Left lung (tissue), 10 donors: ENCODE measurements around the gene EXOC3L4. TPM values are rescaled to one million over a fixed set of nuclear protein-coding genes. Genes with fewer than 3 reads are reported as not detected.

Source experiments
- ATAC-seq: fragments of 200-7000 bp; cut with Tn5 transposase; one replicate; pipeline ENCODE4 v1.9.1; 2020; ENCODE audit warnings: moderate library complexity
- DNase-seq, 4 donors: peaks; one replicate each; pipeline ENCODE4 v3.0.0-alpha.2; 2013 to 2020
- H3K27ac ChIP-seq, 2 donors: fragments of 200-600 bp; sonication (generic) in 1 of 2; one replicate each; pipeline versions ENCODE4 v1.5.0 to v1.8.0; 2020 to 2021
- H3K27me3 ChIP-seq, 2 donors: fragments of 200-600 bp; sonication (generic) in 1 of 2; one replicate each; pipeline versions ENCODE4 v1.5.0 to v1.8.0; 2020 to 2021
- H3K36me3 ChIP-seq, 2 donors: fragments of 200-600 bp; sonication (generic) in 1 of 2; one replicate each; pipeline versions ENCODE4 v1.5.0 to v1.8.0; 2020 to 2021
- H3K4me1 ChIP-seq, 2 donors: fragments of 200-600 bp; one replicate each; pipeline ENCODE4 v1.8.0; 2021
- H3K4me3 ChIP-seq, 2 donors: fragments of 200-600 bp; sonication (generic) in 1 of 2; one replicate each; pipeline versions ENCODE4 v1.5.0 to v1.8.0; 2020 to 2021; ENCODE audit warnings: mild to moderate bottlenecking in 1 of 2
- H3K9me3 ChIP-seq, 2 donors: fragments of 200-600 bp; sonication (generic) in 1 of 2; one replicate each; pipeline versions ENCODE4 v1.5.0 to v1.8.0; 2020 to 2021
- CTCF ChIP-seq, 2 donors: fragments of 200-600 bp; sonication (generic) in 1 of 2; IDR thresholded peaks; one replicate each; pipeline versions ENCODE4 v1.5.0 to v1.8.0; 2021; ENCODE audit warnings: antibody characterized with exemption in 2 of 2
- intact Hi-C, 2 donors: fragments of 100-400 bp; cut with DNase I; formaldehyde crosslinking; loops; one replicate each; pipeline versions ENCODE4 v1.11.2 to v1.14.2; 2022
- polyA plus RNA-seq, 6 donors: library from polyadenylated mRNA; unstranded; fragments of 120-200 nt; gene quantifications; one replicate each; pipeline ENCODE4 v1.2.1, GENCODE V29; 2013; ENCODE audit not compliant: insufficient read length in 6 of 6
- total RNA-seq, 2 donors: library from RNA; stranded (reverse); fragmentation: NEBNext Ultra II Directional; extraction: Animal tissue kit (Norgen Biotek cat#: 25700); gene quantifications; one replicate each; pipeline ENCODE4 v1.2.1, GENCODE V29; 2021
- donor health status: DM: no; HTN: yes; CAD: no.
- donor health status: DM: no; HTN: no; CAD: no.

Gene EXOC3L4
- total and polyA plus RNA-seq, 8 donors, result 1.9 to 6.2 (median 3.7) TPM

GRCh38 chr14:103121121-103121845, 26.8 kb downstream of the EXOC3L4 start:
- H3K9me3 ChIP-seq, result no peaks in the 10 kb centered on the region
- TF ChIP-seq CTCF (IDR thresholded peaks at IDR 0.05), result no peak
- peaks cover 0 to 6% of the 10 kb centered on the region in 2 donors for H3K36me3 ChIP-seq
- ATAC-seq (peak; percentile 19), DNase-seq (peak in 2 of 4 donors; percentile 77 to 93)
- intact Hi-C loops, result no loop called here
- H3K4me1 ChIP-seq, result peaks cover 21 to 96% of the 10 kb centered on the region in 2 donors
- H3K27me3 ChIP-seq, result peaks cover 0 to 26% of the 10 kb centered on the region in 2 donors
- H3K4me3 ChIP-seq, result peak overlapping the region in 1 of 2 donors; percentile 85
- peak overlapping the region; percentile 89 to 98 for H3K27ac ChIP-seq

DNA sequence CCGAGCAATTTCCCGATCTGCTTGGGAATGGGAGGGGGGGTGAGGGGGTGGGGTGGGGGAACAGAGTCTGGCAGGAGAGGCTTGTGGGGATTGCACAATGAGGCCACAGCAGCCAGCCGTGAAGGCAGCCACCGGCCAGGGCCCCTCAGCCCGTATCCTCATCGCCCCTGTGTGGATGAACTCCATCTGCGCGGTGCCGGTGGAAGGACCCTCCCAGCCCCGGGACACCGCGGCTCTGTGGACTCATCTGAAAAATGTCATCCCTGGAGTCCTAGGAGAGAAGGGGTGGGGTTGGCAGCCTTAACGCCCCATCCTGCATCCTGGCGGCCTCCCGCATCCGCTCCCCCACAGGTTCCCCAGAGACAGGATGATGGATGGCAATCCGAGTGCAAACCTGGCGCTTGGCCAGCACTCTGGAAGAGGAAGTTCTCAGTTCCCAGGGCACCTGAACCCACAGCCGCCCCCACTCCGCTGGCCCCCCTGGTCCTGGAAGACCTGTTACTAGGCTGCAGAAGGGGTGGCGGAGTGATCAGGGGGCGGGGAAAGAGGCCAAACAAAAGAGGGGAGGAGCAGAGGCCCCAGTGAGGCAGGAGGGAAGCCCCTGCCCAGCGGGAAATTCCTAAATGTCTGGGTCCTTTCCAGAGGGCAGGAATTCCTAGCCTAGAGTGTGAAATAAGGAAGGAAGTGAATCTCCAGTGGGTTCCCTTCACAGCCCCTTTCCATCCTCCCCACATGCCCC, 27.5 kb downstream of the EXOC3L4 start:
- peak overlapping the region; percentile 42 to 85 for H3K4me3 ChIP-seq
- peaks cover 0 to 11% of the 10 kb centered on the region in 2 donors for H3K36me3 ChIP-seq

DNA sequence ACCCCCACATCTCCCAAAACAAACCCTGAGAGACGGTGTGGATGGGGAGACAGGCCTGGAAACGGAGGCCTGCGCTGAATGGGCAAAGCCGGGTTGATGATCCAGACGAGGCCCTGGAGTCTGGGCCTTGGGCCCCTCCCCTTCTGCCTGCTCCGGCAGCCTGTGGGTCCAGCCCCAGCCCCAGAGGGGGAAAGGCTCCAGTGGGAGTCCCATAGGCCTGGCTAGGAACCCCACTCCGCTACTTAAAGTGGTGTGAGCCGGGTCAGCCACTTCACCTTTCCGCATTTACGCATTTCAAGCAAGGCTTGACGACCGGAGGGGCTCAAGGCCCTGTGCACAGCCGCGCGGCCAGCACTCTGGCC, 28.0 kb downstream of the EXOC3L4 start:
- intact Hi-C loops, result no loop called here
- Histone ChIP-seq H3K4me3 (peak overlapping the region; percentile 42 to 85), H3K4me1 (peaks cover 27 to 94% of the 10 kb centered on the region in 2 donors), H3K27me3 (peaks cover 0 to 26% of the 10 kb centered on the region in 2 donors), H3K27ac (peak overlapping the region; percentile 89 to 98), H3K9me3 (no peaks in the 10 kb centered on the region), H3K36me3 (peaks cover 0 to 15% of the 10 kb centered on the region in 2 donors)
- peak in 1 of 4 donors; percentile 80 for DNase-seq
- ATAC-seq, result peak; percentile 3
- TF ChIP-seq CTCF (IDR thresholded peaks at IDR 0.05), result no peak

More for the DNA sequence above, 27.5 kb downstream of the EXOC3L4 start:
- H3K9me3 ChIP-seq, result no peaks in the 10 kb centered on the region
- H3K27me3 ChIP-seq, result peaks cover 0 to 26% of the 10 kb centered on the region in 2 donors
- peaks cover 25 to 96% of the 10 kb centered on the region in 2 donors for H3K4me1 ChIP-seq
- peak overlapping the region; percentile 89 to 98 for H3K27ac ChIP-seq
- intact Hi-C loops, result no loop called here
- peak; percentile 13 for ATAC-seq
- DNase-seq, result peak; percentile 79 to 92 (median 86)
- no peak for TF ChIP-seq CTCF (IDR thresholded peaks at IDR 0.05)

DNA sequence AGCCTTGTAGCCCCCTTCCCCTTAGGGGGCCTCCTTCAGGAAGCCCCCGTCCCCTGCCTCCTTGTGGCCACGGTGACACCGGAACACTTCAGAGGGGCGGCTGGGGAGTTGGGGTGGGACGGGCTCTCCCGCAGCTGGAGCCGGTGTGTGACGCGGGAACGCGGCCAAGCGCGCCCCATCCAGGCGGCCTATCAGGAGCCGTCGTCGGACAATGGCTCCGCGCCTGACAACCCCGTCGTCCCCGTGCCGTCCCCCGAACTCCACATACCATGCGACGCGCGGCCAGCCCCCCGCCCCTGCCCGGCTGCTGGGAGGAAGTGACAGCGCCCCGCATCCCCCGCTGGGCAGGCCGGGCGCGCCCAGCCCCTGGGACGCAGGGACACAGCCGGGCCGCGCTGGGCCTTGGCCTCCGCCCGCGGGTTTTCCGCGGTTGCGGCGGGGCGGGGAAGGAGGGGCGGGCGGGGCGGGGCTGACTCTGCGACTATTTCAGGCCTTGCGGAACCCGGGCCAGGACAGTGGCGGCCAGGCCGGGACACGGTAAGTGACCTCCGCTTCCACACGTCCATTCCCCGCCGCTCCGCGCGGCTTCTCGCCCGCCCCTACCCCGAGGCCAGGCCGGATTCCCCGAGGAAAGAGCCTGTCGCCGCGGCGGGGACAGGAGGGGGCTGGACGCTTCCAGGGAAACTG, 28.6 kb downstream of the EXOC3L4 start, which contains the start of gene TNFAIP2:
TNFAIP2 (plus strand) TSS at position 515 of the 687 bp plus-strand sequence. CDS start 2,997 bp downstream, outside the sequence.
- H3K4me3 ChIP-seq, result peak within 1 kb of the TSS; percentile 42 to 85
- ATAC-seq, result peak; percentile 40
- H3K9me3 ChIP-seq, result no peaks in the 10 kb centered on the region
- H3K27me3 ChIP-seq, result peaks cover 0 to 26% of the 10 kb centered on the region in 2 donors
- peaks cover 0 to 20% of the 10 kb centered on the region in 2 donors for H3K36me3 ChIP-seq
- H3K27ac ChIP-seq, result peak within 1 kb of the TSS; percentile 89 to 98
- intact Hi-C loops, result no loop called here
- H3K4me1 ChIP-seq, result peaks cover 28 to 97% of the 10 kb centered on the region in 2 donors
- no peak for TF ChIP-seq CTCF (IDR thresholded peaks at IDR 0.05)
- peak in 3 of 4 donors; percentile 73 to 93 (median 80) for DNase-seq
